ENCODE measurements around the gene HSPG2.

Gene HSPG2

GRCh38 chr1:21848524-21849174 lies 88.5 kb downstream of the HSPG2 start:
- H3K9me3 ChIP-seq (ENCODE audit: control insufficient read depth in 2 of 2, low read length in 2 of 2): no peaks in the 10 kb centered on the region
- H3K9ac ChIP-seq (ENCODE audit: low read length in 2 of 2): no peak overlapping the region
- no peaks in the 10 kb centered on the region for H3K4me1 ChIP-seq (ENCODE audit: control insufficient read depth, insufficient read depth, low read length)
- H3K36me3 ChIP-seq (ENCODE audit: control insufficient read depth in 2 of 2, insufficient read depth in 2 of 2, low read length in 2 of 2): peaks cover 65 to 78% of the 10 kb centered on the region in 2 donors
- H3K27ac ChIP-seq (ENCODE audit: low read length): no peak overlapping the region
- H3K4me3 ChIP-seq (ENCODE audit: low read length in 2 of 2): no peak overlapping the region
- no peaks in the 10 kb centered on the region for H3K27me3 ChIP-seq (ENCODE audit: control insufficient read depth in 1 of 2, insufficient read depth in 2 of 2, low read length in 2 of 2)

- Histone ChIP-seq H3K4me3 (ENCODE audit: low read length in 2 of 2) (no peak overlapping the region), H3K9me3 (ENCODE audit: control insufficient read depth in 2 of 2, low read length in 2 of 2) (no peaks in the 10 kb centered on the region), H3K4me1 (ENCODE audit: control insufficient read depth, insufficient read depth, low read length) (no peaks in the 10 kb centered on the region), H3K27ac (ENCODE audit: low read length) (no peak overlapping the region), H3K27me3 (ENCODE audit: control insufficient read depth in 1 of 2, insufficient read depth in 2 of 2, low read length in 2 of 2) (no peaks in the 10 kb centered on the region), H3K36me3 (ENCODE audit: control insufficient read depth in 2 of 2, insufficient read depth in 2 of 2, low read length in 2 of 2) (peaks cover 69 to 83% of the 10 kb centered on the region in 2 donors), H3K9ac (ENCODE audit: low read length in 2 of 2) (no peak overlapping the region)
These were observed 89.6 kb downstream of the HSPG2 start for GRCh38 chr1:21847223-21848205.

GRCh38 chr1:21845646-21846641 lies 91.2 kb downstream of the HSPG2 start:
- Histone ChIP-seq H3K9me3 (ENCODE audit: control insufficient read depth in 2 of 2, low read length in 2 of 2) (no peaks in the 10 kb centered on the region), H3K4me3 (ENCODE audit: low read length in 2 of 2) (no peak overlapping the region), H3K27me3 (ENCODE audit: control insufficient read depth in 1 of 2, insufficient read depth in 2 of 2, low read length in 2 of 2) (no peaks in the 10 kb centered on the region), H3K27ac (ENCODE audit: low read length) (no peak overlapping the region), H3K9ac (ENCODE audit: low read length in 2 of 2) (no peak overlapping the region), H3K36me3 (ENCODE audit: control insufficient read depth in 2 of 2, insufficient read depth in 2 of 2, low read length in 2 of 2) (peaks cover 71 to 84% of the 10 kb centered on the region in 2 donors), H3K4me1 (ENCODE audit: control insufficient read depth, insufficient read depth, low read length) (no peaks in the 10 kb centered on the region)

- no peaks in the 10 kb centered on the region for H3K9me3 ChIP-seq (ENCODE audit: control insufficient read depth in 2 of 2, low read length in 2 of 2)
- no peaks in the 10 kb centered on the region for H3K4me1 ChIP-seq (ENCODE audit: control insufficient read depth, insufficient read depth, low read length)
These were observed 93.1 kb downstream of the HSPG2 start for GRCh38 chr1:21843996-21844395.

GRCh38 chr1:21843208-21843607 lies 93.9 kb downstream of the HSPG2 start:
- peaks cover 75 to 81% of the 10 kb centered on the region in 2 donors for H3K36me3 ChIP-seq (ENCODE audit: control insufficient read depth in 2 of 2, insufficient read depth in 2 of 2, low read length in 2 of 2)
- H3K9me3 ChIP-seq (ENCODE audit: control insufficient read depth in 2 of 2, low read length in 2 of 2): no peaks in the 10 kb centered on the region
- H3K9ac ChIP-seq (ENCODE audit: low read length in 2 of 2): no peak overlapping the region
- H3K27me3 ChIP-seq (ENCODE audit: control insufficient read depth in 1 of 2, insufficient read depth in 2 of 2, low read length in 2 of 2): no peaks in the 10 kb centered on the region
- no peak overlapping the region for H3K27ac ChIP-seq (ENCODE audit: low read length)
- H3K4me1 ChIP-seq (ENCODE audit: control insufficient read depth, insufficient read depth, low read length): no peaks in the 10 kb centered on the region
- H3K4me3 ChIP-seq (ENCODE audit: low read length in 2 of 2): no peak overlapping the region

More at GRCh38 chr1:21843996-21844395, 93.1 kb downstream of the HSPG2 start:
- no peak overlapping the region for H3K27ac ChIP-seq (ENCODE audit: low read length)
- H3K9ac ChIP-seq (ENCODE audit: low read length in 2 of 2): no peak overlapping the region
- H3K27me3 ChIP-seq (ENCODE audit: control insufficient read depth in 1 of 2, insufficient read depth in 2 of 2, low read length in 2 of 2): no peaks in the 10 kb centered on the region
- H3K36me3 ChIP-seq (ENCODE audit: control insufficient read depth in 2 of 2, insufficient read depth in 2 of 2, low read length in 2 of 2): peaks cover 75 to 81% of the 10 kb centered on the region in 2 donors
- H3K4me3 ChIP-seq (ENCODE audit: low read length in 2 of 2): no peak overlapping the region

GRCh38 chr1:21842606-21843162 lies 94.4 kb downstream of the HSPG2 start:
- no peaks in the 10 kb centered on the region for H3K27me3 ChIP-seq (ENCODE audit: control insufficient read depth in 1 of 2, insufficient read depth in 2 of 2, low read length in 2 of 2)
- H3K9me3 ChIP-seq (ENCODE audit: control insufficient read depth in 2 of 2, low read length in 2 of 2): no peaks in the 10 kb centered on the region
- no peaks in the 10 kb centered on the region for H3K4me1 ChIP-seq (ENCODE audit: control insufficient read depth, insufficient read depth, low read length)
- H3K4me3 ChIP-seq (ENCODE audit: low read length in 2 of 2): no peak overlapping the region
- peaks cover 74 to 80% of the 10 kb centered on the region in 2 donors for H3K36me3 ChIP-seq (ENCODE audit: control insufficient read depth in 2 of 2, insufficient read depth in 2 of 2, low read length in 2 of 2)
- H3K27ac ChIP-seq (ENCODE audit: low read length): no peak overlapping the region
- H3K9ac ChIP-seq (ENCODE audit: low read length in 2 of 2): no peak overlapping the region

GRCh38 chr1:21841852-21842466 lies 95.2 kb downstream of the HSPG2 start:
- H3K4me3 ChIP-seq (ENCODE audit: low read length in 2 of 2): no peak overlapping the region
- H3K27me3 ChIP-seq (ENCODE audit: control insufficient read depth in 1 of 2, insufficient read depth in 2 of 2, low read length in 2 of 2): no peaks in the 10 kb centered on the region
- peaks cover 71 to 78% of the 10 kb centered on the region in 2 donors for H3K36me3 ChIP-seq (ENCODE audit: control insufficient read depth in 2 of 2, insufficient read depth in 2 of 2, low read length in 2 of 2)
- no peak overlapping the region for H3K27ac ChIP-seq (ENCODE audit: low read length)
- no peaks in the 10 kb centered on the region for H3K4me1 ChIP-seq (ENCODE audit: control insufficient read depth, insufficient read depth, low read length)
- no peak overlapping the region for H3K9ac ChIP-seq (ENCODE audit: low read length in 2 of 2)
- no peaks in the 10 kb centered on the region for H3K9me3 ChIP-seq (ENCODE audit: control insufficient read depth in 2 of 2, low read length in 2 of 2)

- Histone ChIP-seq H3K27me3 (ENCODE audit: control insufficient read depth in 1 of 2, insufficient read depth in 2 of 2, low read length in 2 of 2) (no peaks in the 10 kb centered on the region), H3K4me3 (ENCODE audit: low read length in 2 of 2) (no peak overlapping the region), H3K9me3 (ENCODE audit: control insufficient read depth in 2 of 2, low read length in 2 of 2) (no peaks in the 10 kb centered on the region), H3K36me3 (ENCODE audit: control insufficient read depth in 2 of 2, insufficient read depth in 2 of 2, low read length in 2 of 2) (peaks cover 77 to 80% of the 10 kb centered on the region in 2 donors), H3K27ac (ENCODE audit: low read length) (no peak overlapping the region), H3K9ac (ENCODE audit: low read length in 2 of 2) (no peak overlapping the region), H3K4me1 (ENCODE audit: control insufficient read depth, insufficient read depth, low read length) (no peaks in the 10 kb centered on the region)
These were observed 96.1 kb downstream of the HSPG2 start for GRCh38 chr1:21840981-21841380.

- no peaks in the 10 kb centered on the region for H3K9me3 ChIP-seq (ENCODE audit: control insufficient read depth in 2 of 2, low read length in 2 of 2)
- H3K36me3 ChIP-seq (ENCODE audit: control insufficient read depth in 2 of 2, insufficient read depth in 2 of 2, low read length in 2 of 2): peaks cover 82 to 86% of the 10 kb centered on the region in 2 donors
- no peaks in the 10 kb centered on the region for H3K4me1 ChIP-seq (ENCODE audit: control insufficient read depth, insufficient read depth, low read length)
- no peaks in the 10 kb centered on the region for H3K27me3 ChIP-seq (ENCODE audit: control insufficient read depth in 1 of 2, insufficient read depth in 2 of 2, low read length in 2 of 2)
- H3K9ac ChIP-seq (ENCODE audit: low read length in 2 of 2): no peak overlapping the region
- no peak overlapping the region for H3K4me3 ChIP-seq (ENCODE audit: low read length in 2 of 2)
- no peak overlapping the region for H3K27ac ChIP-seq (ENCODE audit: low read length)
These were observed 97.6 kb downstream of the HSPG2 start for GRCh38 chr1:21839337-21840037.

Data from stomach smooth muscle (tissue), 2 donors.